ENCODE measurements around the gene INTS15. TPM values are rescaled to one million over a fixed set of nuclear protein-coding genes. Genes with fewer than 3 reads are reported as not detected.

Gene INTS15
- total and polyA plus RNA-seq, 3 donors from 2014 or later = 23.6 to 41.5 (median 31.5) TPM

DNA sequence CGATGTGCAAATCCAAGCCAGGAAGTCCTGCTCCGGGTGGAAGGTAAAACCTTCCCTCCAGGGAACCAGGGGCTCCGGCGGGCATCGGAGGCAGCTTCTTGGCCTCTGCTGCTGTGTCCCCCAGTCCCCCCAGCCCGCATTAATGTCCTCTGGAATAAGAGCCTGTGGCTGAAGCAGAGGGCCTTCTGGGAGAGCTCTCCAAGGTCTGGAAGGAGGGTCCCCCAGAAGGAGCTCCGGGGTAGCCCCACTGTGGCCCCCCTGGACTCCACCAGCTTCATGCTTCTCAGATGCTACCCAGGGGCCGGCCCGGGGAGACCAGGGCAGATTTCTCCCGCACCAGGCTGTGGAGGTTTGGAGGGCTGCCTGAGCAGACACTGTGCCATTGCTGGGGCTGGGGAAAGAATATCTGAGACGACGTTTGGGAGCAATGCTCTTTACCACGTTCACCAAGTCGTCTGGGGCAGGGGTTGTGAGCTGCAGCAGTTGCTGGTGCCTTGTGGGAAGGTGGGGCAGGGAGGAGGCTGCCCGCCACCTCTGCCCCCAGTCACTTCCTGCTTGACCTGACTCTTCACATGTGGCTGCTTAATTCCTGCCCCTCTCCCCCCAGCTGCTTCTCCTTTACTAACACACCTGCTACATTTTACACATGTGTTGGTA lies 33.9 kb downstream of the INTS15 start:
- 64 to 69% methylated on average over 6 to 15 of the region's 15 CpGs for WGBS, 2 donors

DNA sequence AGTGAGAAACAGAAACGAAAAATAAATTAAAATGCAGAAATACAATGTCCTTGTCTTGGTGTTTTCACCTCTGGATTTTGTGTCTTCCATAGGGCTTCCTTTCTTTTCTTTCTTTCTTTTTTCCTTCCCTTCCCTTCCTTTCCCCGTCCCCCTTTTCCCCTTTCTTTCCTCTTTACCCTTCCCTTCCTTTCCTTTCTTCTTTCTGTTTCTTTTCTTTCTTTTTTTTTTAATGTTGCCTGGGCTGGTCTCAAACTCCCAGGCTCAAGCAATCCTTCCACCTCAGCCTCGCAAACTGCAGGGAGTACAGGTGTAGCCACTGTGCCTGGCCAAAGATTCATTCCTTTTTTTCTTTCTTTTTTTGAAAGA lies 34.4 kb downstream of the INTS15 start:
- no peaks in the 10 kb centered on the region for H3K9me3 ChIP-seq
- no peaks in the 10 kb centered on the region for H3K36me3 ChIP-seq (ENCODE audit: low read depth, missing control alignments)
- no peak for TF ChIP-seq POLR2A (IDR thresholded peaks at IDR 0.05)
- TF ChIP-seq, protein P1, sequence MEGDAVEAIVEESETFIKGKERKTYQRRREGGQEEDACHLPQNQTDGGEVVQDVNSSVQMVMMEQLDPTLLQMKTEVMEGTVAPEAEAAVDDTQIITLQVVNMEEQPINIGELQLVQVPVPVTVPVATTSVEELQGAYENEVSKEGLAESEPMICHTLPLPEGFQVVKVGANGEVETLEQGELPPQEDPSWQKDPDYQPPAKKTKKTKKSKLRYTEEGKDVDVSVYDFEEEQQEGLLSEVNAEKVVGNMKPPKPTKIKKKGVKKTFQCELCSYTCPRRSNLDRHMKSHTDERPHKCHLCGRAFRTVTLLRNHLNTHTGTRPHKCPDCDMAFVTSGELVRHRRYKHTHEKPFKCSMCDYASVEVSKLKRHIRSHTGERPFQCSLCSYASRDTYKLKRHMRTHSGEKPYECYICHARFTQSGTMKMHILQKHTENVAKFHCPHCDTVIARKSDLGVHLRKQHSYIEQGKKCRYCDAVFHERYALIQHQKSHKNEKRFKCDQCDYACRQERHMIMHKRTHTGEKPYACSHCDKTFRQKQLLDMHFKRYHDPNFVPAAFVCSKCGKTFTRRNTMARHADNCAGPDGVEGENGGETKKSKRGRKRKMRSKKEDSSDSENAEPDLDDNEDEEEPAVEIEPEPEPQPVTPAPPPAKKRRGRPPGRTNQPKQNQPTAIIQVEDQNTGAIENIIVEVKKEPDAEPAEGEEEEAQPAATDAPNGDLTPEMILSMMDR (IDR thresholded peaks at IDR 0.05) = no peak
- intact Hi-C loops (cut with DNase I; ENCODE audit: low total_unique reads) = no loop called here
- no peak overlapping the region for H3K27ac ChIP-seq
- no peaks in the 10 kb centered on the region for H3K4me1 ChIP-seq
- no peak overlapping the region for H3K4me3 ChIP-seq
- no peaks in the 10 kb centered on the region for H3K27me3 ChIP-seq
- no peak for DNase-seq
- WGBS, 2 donors = 71 to 75% methylated on average over 3 of the region's 3 CpGs

More for the DNA sequence above, 33.9 kb downstream of the INTS15 start:
- Histone ChIP-seq H3K27me3 (no peaks in the 10 kb centered on the region), H3K27ac (no peak overlapping the region), H3K4me3 (no peak overlapping the region), H3K4me1 (no peaks in the 10 kb centered on the region), H3K36me3 (ENCODE audit: low read depth, missing control alignments) (no peaks in the 10 kb centered on the region), H3K9me3 (no peaks in the 10 kb centered on the region)
- intact Hi-C loops (cut with DNase I; ENCODE audit: low total_unique reads) = no loop called here
- DNase-seq = no peak
- TF ChIP-seq, protein P1 (IDR thresholded peaks at IDR 0.05) = no peak
- TF ChIP-seq POLR2A (IDR thresholded peaks at IDR 0.05) = no peak

DNA sequence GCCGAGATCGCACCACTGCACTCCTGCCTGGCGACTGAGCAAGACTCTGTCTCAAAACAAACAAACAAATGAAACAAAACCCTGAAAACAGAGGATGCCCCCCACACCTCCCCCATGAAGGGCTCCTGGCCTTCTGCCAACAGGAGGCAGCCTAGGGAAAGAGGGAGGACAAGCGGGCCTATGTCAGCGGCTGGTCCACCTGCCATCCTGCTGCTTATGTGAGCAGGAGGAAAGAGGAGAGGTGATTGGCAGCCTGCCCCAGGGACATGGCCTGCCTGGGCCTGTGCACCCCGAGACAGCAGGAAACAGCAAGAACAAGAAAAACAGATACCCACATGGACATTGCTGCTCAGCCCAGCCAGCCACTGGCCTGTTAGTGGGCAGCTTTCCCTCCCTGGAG lies 38.2 kb downstream of the INTS15 start:
- WGBS, 2 donors = 80 to 82% methylated on average over 6 of the region's 6 CpGs
- TF ChIP-seq POLR2A (IDR thresholded peaks at IDR 0.05) = no peak
- TF ChIP-seq, protein P1 (IDR thresholded peaks at IDR 0.05) = no peak
- Histone ChIP-seq H3K27ac (no peak overlapping the region), H3K4me3 (no peak overlapping the region), H3K4me1 (no peaks in the 10 kb centered on the region), H3K36me3 (ENCODE audit: low read depth, missing control alignments) (no peaks in the 10 kb centered on the region), H3K27me3 (no peaks in the 10 kb centered on the region), H3K9me3 (no peaks in the 10 kb centered on the region)
- intact Hi-C loops (cut with DNase I; ENCODE audit: low total_unique reads) = no loop called here
- DNase-seq = no peak

DNA sequence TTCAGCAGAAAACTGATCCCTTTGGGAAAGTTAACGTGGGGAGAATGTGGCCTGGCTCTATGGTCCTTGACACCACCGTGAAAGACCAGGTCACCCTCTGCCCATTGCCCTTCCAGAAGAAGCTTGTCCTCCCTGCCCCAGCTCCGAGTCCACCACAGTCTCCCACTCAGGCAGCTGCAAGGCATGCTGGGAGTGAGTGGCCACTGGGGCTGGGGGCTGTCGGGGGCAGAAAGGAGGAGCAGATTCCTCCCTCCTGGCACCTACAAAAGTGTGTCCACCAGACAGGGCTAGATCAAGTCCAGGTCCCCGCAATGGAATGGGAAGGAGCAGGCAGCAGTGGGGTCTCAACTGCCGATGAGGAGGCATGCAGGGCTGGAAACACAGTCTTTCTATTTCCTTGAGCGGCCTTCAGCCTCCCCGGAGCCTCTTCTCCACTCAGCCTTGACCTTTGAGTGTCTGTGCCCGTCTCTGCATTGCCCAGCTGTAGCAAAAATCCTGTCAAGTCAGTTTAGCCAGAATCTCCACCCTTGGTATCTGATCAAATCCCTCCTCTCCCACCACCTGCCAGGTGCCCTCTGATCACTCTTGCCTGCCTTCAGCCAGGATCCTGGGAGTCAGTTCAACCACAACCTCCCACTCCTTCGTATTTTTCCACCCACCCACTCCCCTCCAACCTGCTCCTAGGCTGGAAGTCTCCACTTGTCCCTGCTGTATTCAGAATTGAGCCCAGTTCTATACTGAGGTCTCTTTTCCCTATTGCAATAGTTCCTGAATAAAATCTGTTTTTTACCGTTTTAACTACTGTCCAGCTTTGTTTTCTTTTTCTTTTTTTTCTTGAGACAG lies 40.4 kb downstream of the INTS15 start:
- H3K4me1 ChIP-seq = no peaks in the 10 kb centered on the region
- 51 to 54% methylated on average over 9 to 11 of the region's 11 CpGs for WGBS, 2 donors
- no peaks in the 10 kb centered on the region for H3K36me3 ChIP-seq (ENCODE audit: low read depth, missing control alignments)
- H3K27ac ChIP-seq = no peak overlapping the region
- intact Hi-C loops (cut with DNase I; ENCODE audit: low total_unique reads) = no loop called here
- H3K9me3 ChIP-seq = no peaks in the 10 kb centered on the region
- TF ChIP-seq, protein P1 (IDR thresholded peaks at IDR 0.05) = no peak
- no peak for TF ChIP-seq POLR2A (IDR thresholded peaks at IDR 0.05)
- no peak overlapping the region for H3K4me3 ChIP-seq
- DNase-seq = no peak
- H3K27me3 ChIP-seq = no peaks in the 10 kb centered on the region
